Mammary epithelial cell (primary cell): ENCODE data around the gene IFNA10.
"Not testable (repeated sequence)": the region's sequence is repeated elsewhere in the genome, so short reads cannot be mapped to it uniquely, and the experiment has no call there.

Experiments used
- EZH2 ChIP-seq: IDR thresholded peaks from 2 replicates; pipeline ENCODE4 v1.6.1; 2012; ENCODE audit warnings: low read length, inconsistent platforms, borderline replicate concordance
- TF ChIP-seq, protein P1 (sequence below), 2 donors: IDR thresholded peaks in 1 of 2; conservative IDR thresholded peaks in 1 of 2; 2 replicates each; pipeline ENCODE4 v1.5.1; 2011 to 2012; ENCODE audit warnings: inconsistent platforms in 2 of 2, low read length in 2 of 2, mild to moderate bottlenecking in 2 of 2, control low read depth in 1 of 2, low read depth in 1 of 2; ENCODE audit not compliant: insufficient read depth in 1 of 2; ENCODE audit errors: extremely low read depth in 1 of 2

DNA sequence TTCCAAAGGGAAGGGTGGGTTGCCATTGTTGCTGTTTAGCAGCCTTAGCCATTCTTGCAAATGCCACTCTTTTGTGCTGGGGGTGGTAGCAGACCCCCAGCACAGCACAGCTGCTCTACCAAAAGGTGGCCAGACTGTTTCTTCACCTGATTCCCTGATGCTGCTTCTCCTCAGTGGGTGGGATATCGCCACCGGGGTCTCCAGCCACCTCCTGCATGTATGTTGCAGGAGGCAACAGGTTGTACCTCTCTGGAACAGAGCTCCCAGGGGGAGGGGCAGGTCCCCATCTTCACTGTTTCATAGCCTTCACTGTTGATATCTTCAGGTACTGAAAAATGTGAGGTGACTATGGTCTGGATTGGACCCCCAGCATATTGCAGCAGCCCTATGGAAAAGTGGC is 3.8 kb upstream of the IFNA10 start:
- TF ChIP-seq, protein P1, sequence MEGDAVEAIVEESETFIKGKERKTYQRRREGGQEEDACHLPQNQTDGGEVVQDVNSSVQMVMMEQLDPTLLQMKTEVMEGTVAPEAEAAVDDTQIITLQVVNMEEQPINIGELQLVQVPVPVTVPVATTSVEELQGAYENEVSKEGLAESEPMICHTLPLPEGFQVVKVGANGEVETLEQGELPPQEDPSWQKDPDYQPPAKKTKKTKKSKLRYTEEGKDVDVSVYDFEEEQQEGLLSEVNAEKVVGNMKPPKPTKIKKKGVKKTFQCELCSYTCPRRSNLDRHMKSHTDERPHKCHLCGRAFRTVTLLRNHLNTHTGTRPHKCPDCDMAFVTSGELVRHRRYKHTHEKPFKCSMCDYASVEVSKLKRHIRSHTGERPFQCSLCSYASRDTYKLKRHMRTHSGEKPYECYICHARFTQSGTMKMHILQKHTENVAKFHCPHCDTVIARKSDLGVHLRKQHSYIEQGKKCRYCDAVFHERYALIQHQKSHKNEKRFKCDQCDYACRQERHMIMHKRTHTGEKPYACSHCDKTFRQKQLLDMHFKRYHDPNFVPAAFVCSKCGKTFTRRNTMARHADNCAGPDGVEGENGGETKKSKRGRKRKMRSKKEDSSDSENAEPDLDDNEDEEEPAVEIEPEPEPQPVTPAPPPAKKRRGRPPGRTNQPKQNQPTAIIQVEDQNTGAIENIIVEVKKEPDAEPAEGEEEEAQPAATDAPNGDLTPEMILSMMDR (conservative IDR thresholded peaks at IDR 0.05 in 1 of 2, IDR thresholded peaks at IDR 0.05 in 1 of 2; ENCODE audit: extremely low read depth in 1 of 2, insufficient read depth in 1 of 2, low read depth in 1 of 2, low read length in 2 of 2): not testable (repeated sequence)
- not testable (repeated sequence) for TF ChIP-seq EZH2
